ENCODE results near the gene GSS. TPM values are rescaled to one million over a fixed set of nuclear protein-coding genes. Genes with fewer than 3 reads are reported as not detected.

GSS gene
- total and polyA plus RNA-seq, 2 of the 8 experiments (the other 6 are each of a cell fraction or from before 2014, with no cell fraction given): 34.6 to 43.2 TPM

DNA sequence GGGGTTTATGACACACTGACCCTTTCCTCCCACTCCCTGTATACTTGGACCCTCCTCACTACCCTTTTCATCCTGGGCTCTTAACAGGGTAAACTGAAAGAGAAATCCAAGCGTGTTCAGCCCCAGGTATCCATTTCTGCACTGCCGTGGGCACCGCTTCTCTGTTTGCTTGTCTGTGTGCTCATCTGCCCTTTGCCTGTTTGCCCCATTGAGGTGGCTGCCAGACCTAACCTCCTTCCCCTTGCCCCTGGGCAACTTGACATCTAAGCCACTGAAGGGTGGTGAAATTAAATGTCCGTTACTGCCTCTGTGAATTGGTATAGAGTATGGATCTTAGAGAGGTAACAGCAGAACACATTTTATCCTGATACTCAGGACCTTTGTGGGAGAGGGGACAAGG, 40.5 kb downstream of the GSS start (continued):
- TF ChIP-seq, protein P1, sequence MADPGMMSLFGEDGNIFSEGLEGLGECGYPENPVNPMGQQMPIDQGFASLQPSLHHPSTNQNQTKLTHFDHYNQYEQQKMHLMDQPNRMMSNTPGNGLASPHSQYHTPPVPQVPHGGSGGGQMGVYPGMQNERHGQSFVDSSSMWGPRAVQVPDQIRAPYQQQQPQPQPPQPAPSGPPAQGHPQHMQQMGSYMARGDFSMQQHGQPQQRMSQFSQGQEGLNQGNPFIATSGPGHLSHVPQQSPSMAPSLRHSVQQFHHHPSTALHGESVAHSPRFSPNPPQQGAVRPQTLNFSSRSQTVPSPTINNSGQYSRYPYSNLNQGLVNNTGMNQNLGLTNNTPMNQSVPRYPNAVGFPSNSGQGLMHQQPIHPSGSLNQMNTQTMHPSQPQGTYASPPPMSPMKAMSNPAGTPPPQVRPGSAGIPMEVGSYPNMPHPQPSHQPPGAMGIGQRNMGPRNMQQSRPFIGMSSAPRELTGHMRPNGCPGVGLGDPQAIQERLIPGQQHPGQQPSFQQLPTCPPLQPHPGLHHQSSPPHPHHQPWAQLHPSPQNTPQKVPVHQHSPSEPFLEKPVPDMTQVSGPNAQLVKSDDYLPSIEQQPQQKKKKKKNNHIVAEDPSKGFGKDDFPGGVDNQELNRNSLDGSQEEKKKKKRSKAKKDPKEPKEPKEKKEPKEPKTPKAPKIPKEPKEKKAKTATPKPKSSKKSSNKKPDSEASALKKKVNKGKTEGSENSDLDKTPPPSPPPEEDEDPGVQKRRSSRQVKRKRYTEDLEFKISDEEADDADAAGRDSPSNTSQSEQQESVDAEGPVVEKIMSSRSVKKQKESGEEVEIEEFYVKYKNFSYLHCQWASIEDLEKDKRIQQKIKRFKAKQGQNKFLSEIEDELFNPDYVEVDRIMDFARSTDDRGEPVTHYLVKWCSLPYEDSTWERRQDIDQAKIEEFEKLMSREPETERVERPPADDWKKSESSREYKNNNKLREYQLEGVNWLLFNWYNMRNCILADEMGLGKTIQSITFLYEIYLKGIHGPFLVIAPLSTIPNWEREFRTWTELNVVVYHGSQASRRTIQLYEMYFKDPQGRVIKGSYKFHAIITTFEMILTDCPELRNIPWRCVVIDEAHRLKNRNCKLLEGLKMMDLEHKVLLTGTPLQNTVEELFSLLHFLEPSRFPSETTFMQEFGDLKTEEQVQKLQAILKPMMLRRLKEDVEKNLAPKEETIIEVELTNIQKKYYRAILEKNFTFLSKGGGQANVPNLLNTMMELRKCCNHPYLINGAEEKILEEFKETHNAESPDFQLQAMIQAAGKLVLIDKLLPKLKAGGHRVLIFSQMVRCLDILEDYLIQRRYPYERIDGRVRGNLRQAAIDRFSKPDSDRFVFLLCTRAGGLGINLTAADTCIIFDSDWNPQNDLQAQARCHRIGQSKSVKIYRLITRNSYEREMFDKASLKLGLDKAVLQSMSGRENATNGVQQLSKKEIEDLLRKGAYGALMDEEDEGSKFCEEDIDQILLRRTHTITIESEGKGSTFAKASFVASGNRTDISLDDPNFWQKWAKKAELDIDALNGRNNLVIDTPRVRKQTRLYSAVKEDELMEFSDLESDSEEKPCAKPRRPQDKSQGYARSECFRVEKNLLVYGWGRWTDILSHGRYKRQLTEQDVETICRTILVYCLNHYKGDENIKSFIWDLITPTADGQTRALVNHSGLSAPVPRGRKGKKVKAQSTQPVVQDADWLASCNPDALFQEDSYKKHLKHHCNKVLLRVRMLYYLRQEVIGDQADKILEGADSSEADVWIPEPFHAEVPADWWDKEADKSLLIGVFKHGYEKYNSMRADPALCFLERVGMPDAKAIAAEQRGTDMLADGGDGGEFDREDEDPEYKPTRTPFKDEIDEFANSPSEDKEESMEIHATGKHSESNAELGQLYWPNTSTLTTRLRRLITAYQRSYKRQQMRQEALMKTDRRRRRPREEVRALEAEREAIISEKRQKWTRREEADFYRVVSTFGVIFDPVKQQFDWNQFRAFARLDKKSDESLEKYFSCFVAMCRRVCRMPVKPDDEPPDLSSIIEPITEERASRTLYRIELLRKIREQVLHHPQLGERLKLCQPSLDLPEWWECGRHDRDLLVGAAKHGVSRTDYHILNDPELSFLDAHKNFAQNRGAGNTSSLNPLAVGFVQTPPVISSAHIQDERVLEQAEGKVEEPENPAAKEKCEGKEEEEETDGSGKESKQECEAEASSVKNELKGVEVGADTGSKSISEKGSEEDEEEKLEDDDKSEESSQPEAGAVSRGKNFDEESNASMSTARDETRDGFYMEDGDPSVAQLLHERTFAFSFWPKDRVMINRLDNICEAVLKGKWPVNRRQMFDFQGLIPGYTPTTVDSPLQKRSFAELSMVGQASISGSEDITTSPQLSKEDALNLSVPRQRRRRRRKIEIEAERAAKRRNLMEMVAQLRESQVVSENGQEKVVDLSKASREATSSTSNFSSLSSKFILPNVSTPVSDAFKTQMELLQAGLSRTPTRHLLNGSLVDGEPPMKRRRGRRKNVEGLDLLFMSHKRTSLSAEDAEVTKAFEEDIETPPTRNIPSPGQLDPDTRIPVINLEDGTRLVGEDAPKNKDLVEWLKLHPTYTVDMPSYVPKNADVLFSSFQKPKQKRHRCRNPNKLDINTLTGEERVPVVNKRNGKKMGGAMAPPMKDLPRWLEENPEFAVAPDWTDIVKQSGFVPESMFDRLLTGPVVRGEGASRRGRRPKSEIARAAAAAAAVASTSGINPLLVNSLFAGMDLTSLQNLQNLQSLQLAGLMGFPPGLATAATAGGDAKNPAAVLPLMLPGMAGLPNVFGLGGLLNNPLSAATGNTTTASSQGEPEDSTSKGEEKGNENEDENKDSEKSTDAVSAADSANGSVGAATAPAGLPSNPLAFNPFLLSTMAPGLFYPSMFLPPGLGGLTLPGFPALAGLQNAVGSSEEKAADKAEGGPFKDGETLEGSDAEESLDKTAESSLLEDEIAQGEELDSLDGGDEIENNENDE (IDR thresholded peaks at IDR 0.05; ENCODE audit: insufficient replicate concordance, low read length): no peak
- TF ChIP-seq TBP (IDR thresholded peaks at IDR 0.05; ENCODE audit: low read depth, low read length): no peak
- no peak for TF ChIP-seq FOSL1 (IDR thresholded peaks at IDR 0.05; ENCODE audit: insufficient read depth, low read depth, low read length)
- no peak for TF ChIP-seq MAFK (IDR thresholded peaks at IDR 0.05; ENCODE audit: low read depth, low read length)
- TF ChIP-seq POLR2AphosphoS5 (IDR thresholded peaks at IDR 0.05; ENCODE audit: low read depth, low read length): no peak
- no peak for TF ChIP-seq PHF8 (conservative IDR thresholded peaks at IDR 0.05; ENCODE audit: low read depth, low read length)
- TF ChIP-seq CTBP2 (IDR thresholded peaks at IDR 0.05; ENCODE audit: borderline replicate concordance, insufficient read depth, insufficient read length, low read length): no peak
- no peak for TF ChIP-seq TAF7 (optimal IDR thresholded peaks at IDR 0.05; ENCODE audit: borderline replicate concordance, low read depth, low read length)
- no peak for TF ChIP-seq JUN (IDR thresholded peaks at IDR 0.05; ENCODE audit: low read depth, low read length)
- TF ChIP-seq, protein P2, sequence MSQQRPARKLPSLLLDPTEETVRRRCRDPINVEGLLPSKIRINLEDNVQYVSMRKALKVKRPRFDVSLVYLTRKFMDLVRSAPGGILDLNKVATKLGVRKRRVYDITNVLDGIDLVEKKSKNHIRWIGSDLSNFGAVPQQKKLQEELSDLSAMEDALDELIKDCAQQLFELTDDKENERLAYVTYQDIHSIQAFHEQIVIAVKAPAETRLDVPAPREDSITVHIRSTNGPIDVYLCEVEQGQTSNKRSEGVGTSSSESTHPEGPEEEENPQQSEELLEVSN (IDR thresholded peaks at IDR 0.05): no peak
- no peak for TF ChIP-seq BCL11A (IDR thresholded peaks at IDR 0.05; ENCODE audit: low read depth in 2 of 2, low read length in 2 of 2)

Data from H1 (cell line).